HG03469 (cell line): ENCODE results near the gene GAL3ST1.
"Not testable (repeated sequence)": the region's sequence is repeated elsewhere in the genome, so short reads cannot be mapped to it uniquely, and the experiment has no call there.

ENCODE experiments used
- ATAC-seq: cut with Tn5 transposase; IDR thresholded peaks from one replicate; pipeline ENCODE4 v1.9.1; 2021; ENCODE audit warnings: mild to moderate bottlenecking, moderate library complexity, moderate number of reproducible peaks; ENCODE audit not compliant: unreplicated experiment

Gene GAL3ST1

DNA sequence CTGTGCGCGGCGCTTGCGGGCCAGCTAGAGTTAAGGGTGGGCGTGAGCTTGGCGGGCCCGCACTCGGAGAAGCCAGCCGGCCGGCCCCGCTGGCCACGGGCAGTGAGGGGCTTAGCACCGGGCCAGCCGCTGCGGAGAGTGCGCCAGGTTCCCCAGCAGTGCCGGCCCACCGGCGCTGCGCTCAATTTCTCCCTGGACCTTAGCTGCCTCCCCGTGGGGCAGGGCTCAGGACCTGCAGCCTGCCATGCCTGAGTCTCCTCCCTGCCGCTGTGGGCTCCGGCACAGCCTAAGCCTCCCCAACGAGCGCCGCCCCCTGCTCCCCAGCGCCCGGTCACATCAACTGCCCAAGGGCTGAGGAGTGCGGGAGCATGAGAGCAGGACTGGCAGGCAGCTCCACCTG is 22.4 kb upstream of the GAL3ST1 start:
- no peak for ATAC-seq

DNA sequence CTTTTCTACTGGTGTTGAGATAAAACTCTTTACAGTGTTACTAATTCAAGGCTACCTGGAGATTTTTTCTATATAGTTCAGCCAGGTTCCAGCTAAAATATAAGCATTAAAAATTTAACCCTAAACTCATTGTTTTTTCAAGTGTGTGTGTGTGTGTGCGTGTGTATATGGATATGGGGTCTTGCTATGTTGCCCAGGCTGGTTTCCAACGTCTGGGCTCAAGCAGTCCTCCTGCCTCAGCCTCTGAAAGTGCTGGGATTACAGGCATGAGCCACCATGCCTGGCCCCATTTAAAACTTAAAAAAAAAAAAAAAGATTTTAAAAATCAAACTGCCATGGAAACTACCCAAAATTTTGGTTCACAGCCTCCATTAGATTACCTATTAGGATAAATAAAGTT is 21.7 kb upstream of the GAL3ST1 start:
- no peak for ATAC-seq

DNA sequence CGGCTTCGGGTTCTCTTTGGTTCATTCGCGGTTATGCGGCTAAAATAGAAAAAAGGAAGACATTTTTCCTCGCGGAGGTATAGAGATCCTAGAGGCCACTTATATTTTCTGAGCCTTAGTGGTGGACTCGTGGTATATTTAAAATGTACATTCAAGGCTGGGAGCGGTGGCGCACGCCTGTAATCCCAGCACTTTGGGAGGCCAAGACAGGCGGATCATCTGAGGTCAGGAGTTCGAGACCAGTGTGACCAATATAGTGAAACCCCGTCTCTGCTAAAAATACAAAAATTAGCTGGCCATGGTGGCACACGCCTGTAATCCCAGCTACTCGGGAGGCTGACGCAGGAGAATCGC is 17.9 kb upstream of the GAL3ST1 start:
- ATAC-seq = not testable (repeated sequence)

DNA sequence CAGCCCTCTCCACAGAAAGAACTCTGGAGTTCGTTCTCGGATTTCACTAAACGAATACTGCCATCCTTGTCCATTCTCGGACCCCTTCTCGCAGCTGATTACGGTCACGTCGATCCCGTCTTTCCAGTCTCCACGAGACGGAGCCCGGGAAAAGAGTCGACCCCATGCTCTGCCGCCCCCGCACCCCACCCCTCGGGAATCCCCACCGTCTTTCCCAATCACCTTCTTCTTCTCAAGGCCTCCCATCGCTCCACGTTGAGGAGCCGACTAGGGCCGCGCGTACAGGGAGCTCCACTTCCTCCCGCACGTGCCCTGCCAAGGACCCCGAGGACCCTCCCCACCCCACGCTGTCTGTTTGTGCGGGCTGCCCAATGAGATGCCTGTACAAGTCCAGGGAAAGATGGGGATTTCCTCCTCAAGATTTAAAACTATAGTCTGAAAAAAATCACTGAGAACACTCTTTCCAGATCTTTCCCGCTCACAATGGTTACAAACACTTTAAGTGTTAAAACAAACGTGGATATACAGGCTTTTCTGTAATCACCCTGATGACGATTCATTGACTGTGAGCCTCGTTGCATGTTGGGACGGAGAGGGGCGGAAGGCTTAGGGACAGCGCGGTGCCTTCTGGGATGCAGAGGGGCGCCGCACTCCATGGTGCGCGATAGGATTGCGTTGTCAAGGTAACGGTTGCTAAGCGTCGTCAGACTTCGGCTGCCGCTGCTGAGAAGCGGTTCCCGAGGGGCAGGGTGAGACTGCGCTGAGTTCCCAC is 17.3 kb upstream of the GAL3ST1 start, which contains the start of gene PES1:
TSS of gene PES1 (minus strand) at position 323 of the 772 bp plus-strand sequence. CDS start at position 246, 77 bp downstream.
- ATAC-seq = peak; percentile 88

DNA sequence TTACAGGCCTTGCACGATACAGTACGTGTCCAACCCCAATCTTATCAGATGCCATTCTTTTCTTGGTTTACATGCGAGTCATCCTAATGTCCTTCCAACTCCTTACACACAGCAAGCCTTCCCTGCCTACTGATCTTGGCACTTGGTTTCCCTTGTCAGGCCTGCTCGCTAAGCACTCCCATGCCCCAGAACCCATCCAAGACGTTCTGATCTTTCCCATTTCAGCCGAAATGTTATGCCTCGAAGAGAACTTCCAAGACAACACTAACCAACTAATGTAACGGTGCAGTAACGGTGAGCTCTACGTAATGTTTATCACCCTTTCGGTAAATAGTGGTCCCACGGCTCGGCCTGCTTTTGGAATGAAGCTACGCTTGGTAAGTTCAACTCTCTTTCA is 16.7 kb upstream of the GAL3ST1 start:
- no peak for ATAC-seq

DNA sequence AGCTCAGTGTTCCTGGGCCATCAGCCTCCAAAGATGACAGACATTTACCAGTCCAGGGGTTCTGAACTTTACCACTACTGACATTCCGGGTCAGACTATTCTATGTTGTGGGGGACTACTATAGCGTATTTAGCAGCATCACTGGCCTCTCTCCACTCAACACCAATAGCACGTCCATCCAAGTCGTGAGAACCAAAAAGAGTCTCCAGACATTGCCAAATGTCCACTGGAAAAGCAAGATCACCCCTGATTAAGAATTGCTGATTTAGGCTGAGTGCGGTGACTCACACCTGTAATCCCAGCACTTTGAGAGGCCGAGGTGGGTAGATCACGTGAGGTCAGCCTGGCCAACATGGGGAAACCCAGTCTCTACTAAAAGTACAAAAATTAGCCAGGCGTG is 11.9 kb upstream of the GAL3ST1 start:
- no peak for ATAC-seq

DNA sequence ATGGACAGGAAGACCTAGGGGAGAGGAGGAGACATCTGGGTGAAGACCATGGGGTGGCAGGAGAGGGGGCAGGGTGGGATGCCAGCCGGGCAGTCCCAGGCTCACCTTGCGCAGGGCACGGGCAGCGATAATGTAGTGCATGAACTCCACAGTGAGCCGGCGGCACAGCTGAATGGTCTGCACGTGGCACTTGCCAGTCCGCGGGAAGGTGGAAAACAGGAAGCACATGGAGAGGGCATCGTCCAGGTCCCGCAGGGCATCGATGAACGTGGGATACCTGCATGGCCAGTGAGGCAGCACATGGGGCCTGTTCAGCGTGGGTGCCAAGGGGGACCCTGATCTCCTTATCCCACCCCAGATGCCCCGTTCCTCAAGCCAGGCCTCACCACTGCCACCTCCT is 10.0 kb upstream of the GAL3ST1 start:
- ATAC-seq = no peak

DNA sequence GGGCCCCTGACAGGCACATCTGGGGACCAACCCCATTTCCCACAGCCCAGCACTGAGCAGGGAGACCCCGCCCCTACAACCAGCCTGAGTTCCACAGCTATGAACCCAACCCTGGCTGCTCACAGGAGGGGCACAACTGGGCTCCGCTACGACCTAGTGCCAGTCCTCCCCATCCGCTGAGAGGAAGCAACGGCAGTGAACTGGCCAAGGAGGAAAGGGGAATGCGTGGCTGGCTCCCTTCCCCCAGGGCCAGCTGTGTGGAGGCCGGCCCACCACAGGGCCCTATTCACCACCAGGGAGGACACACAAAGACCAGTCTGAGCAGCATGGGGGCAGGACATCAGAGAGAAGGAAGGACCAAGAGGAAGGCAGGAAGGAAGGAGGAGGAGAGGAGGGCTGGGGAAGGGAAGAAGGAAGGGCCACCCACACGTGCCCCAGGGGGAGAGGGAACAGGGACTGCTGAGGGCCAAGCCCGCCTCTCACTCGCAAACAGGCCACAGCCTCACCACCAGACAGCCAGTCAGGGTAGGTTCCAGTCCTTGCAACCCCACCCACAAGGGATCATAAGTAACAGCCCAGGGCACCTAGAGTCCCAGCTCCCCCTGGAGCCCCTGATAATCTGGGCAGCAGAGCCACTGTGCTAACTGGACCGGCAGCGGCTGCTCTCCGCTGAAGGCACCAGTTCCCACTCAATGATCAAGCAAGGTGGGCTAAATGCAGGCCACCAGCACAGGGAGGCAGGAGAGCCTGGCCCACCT is 8.5 kb upstream of the GAL3ST1 start:
- no peak for ATAC-seq

DNA sequence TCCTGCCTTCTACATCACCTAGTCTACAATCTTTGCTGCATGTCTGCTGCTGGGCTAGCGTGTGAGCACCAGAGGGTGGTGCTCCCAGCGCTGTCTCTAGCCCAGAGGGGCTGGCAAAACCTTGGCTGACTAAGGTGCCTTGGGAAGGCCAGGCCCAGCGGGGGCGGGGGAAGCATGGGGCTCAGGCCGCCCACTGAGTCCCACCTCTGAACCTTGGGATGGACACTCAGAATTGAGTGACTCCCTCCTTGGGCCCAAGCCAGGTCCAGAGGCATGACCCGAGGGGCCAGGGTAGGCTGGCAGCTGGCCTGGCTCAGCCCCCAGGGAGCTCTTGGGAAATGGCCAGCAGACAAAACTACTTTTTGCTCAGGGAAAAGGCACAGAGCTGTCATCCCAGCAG is 7.6 kb upstream of the GAL3ST1 start:
- ATAC-seq = no peak

DNA sequence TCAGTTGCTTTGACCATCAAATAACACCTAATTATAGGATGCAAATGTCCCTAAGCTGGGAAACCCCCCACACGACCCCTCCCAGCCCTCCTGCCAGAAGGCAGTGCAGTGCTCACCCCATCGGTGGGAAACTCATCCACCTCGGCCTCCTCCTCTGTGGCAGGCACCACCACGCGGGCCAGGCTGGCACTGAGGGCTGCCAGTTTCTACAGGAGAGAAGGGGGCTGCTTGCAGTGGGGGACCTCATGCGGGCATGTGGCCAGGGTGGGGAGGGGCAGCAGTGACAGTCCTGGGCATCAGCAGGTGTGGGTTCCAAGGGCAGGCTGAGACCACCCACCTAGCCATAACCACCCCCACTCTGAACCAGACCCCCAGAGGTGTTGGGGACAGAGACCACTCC is 6.4 kb upstream of the GAL3ST1 start:
- no peak for ATAC-seq

DNA sequence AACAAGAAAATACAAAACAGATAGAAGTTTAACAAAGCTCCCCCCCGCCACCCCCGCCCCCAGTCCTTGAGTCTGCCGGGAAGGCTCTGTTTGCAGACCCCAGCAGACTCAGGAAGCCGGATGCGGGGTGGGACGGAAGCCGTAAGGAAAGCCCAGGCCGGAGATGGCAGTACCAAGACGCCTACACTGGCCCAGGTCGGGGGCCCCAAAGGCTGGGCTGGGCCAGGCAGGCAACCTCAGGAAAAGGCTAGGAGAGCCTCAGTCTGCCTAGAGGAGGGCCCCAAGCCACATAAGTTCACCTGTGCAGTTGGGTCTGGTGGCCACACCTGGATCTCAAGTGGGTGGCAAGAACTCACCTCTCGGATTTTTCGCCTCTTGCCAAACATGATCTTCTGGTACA is 4.0 kb upstream of the GAL3ST1 start:
- no peak for ATAC-seq

DNA sequence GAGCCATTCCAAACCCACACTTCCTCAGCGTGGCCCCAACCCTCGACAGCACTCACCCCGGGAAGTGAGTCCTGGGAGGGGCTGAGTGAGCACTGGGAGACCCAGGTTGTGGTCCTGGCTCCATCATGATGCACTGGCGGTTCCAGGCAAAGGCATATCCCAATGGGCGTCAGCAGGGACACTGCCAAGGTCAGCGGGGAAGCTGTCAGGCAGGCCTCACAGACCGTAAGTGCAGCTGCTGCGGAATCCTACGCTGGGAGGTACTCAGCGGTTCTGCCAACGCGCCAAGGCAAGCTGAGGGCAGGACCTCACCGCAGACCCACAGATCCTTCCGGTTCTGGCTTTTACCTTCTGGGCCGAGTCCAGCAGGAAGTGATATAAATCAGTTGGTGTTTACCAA is 1.4 kb upstream of the GAL3ST1 start:
- ATAC-seq = no peak

DNA sequence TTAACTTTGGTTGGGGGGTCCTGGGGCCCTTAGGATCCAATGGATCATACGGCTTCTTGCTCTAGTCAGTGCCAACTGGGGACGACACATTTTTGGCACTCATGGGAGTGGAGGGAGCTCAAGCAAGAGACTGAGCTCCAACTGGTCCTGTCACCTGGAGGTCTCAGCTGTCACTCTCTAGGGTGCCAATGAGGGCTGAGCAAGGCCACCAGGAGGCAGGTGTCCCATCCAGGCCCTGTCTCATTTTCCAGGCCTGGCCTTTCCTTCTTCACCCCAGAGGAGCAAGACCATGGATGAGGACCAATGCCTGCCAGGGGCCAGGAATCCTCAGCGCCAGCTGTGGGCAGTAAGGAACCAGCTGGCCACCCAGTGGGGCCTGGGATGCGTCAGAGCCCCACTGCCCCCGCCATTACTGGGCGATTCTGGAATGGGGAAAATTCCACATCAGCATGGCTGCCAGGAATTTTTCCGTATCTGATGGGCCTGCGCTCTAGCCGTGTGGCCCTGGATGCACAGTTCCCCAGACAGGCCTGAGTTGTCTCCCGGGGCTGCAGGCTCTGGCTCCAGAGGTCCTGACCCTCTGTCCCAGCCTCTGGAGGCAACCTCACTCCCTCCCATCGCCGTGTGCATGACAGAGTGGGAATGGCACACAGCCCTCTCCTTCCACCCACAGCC is 669 bp upstream of the GAL3ST1 start:
- no peak for ATAC-seq

DNA sequence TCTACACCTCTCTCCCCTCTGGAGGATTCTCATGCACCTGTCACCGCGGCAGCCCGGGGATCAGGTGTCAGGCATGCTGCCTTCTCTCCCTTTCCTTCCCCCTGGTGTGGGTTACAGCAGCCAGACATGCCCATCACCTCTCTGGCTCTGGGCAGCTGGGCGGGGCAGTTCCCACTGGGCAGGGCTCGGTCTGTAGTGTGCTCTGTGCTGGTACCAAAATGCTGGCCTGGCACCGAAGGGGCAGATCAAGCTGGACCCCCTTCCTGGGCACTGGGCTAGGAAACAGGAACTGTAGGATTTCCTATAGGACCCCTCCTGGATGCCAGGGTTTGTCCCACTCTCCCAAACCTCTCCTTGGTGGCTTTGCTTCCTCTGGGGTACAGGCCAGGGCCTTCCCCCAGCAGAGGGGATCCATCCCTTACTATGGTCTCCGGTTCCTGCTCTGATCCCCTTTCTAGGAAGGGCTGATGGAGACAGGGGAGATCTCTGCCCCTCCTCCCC is 821 bp downstream of the GAL3ST1 start:
- ATAC-seq = no peak

DNA sequence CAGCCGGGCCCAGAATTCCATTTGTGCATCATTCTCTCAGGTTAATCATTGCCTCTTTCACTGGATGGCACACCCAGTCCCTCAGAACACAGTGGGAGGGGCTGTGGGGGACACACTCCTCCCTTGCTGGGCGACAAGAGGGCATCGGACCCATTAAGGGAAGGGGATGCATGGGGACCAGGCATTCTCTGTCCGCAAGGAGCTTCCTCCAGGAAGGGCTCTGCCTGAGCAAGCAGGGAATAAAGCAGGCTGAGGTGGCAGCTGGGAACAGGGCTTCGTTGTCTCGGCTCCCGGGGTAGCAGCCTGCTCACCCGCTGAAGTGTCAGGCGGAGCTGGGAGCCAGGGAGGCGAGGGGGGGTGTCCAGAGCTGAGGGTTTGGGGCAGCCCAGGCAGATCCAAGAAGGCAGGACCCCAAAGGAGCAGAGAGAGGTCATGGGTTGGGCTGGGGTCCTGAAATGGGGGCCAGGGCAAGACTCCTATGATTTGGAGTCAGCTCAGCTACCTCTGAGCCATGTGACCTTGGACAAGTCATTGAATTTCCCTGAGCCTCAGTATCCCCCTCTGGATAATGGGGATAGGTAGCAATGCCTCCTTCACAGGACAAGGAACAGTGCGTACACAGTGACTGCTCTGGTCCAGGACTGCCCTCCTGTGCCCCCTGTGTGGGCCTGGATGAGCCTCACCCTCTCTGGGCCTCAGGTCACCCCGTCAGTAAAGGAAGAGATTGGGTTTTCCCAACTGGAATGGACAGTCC is 1.4 kb downstream of the GAL3ST1 start:
- ATAC-seq = no peak

DNA sequence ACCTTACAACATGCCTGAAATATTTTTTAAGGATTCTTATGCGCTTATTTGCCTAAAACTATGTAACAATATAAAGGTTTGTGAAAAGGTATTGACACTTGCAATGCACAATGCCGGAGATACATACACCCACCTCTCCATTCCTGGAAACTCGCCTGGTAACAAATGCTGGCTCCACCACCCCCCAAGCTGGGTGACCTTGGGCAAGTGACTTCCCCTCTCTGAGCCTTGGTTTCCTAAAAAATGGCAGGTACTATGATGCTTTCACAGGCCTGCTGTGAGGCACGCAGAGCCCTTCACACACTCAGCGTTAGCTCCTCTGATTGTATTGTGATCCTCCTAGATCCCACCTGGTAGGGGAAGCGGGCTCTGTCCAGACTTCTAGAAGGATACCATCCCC is 2.3 kb downstream of the GAL3ST1 start:
- no peak for ATAC-seq

DNA sequence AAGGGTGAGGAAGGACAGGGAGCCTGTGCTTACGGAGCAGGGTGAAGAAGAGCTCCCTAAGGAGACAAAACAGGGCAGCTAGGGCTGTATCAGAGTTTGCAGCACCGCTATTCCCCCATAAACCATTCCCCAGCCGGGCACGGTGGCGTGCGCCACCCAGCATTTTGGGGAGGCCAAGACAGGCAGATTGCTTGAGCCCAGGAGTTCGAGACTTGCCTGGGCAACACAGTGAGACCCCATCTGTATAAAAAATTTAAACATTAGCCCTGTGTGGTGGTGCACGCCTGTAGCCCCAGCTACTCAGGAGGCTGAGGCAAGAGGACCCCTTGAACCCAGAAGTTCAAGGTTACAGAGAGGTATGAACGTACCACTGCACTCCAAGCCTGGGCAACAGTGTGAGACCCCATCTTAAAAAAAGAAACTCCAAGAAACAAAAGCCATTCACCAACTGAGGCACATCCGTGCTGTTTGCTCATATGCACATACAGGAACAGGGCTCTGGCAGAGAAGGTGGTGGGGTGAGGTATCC is 4.7 kb downstream of the GAL3ST1 start:
- no peak for ATAC-seq

DNA sequence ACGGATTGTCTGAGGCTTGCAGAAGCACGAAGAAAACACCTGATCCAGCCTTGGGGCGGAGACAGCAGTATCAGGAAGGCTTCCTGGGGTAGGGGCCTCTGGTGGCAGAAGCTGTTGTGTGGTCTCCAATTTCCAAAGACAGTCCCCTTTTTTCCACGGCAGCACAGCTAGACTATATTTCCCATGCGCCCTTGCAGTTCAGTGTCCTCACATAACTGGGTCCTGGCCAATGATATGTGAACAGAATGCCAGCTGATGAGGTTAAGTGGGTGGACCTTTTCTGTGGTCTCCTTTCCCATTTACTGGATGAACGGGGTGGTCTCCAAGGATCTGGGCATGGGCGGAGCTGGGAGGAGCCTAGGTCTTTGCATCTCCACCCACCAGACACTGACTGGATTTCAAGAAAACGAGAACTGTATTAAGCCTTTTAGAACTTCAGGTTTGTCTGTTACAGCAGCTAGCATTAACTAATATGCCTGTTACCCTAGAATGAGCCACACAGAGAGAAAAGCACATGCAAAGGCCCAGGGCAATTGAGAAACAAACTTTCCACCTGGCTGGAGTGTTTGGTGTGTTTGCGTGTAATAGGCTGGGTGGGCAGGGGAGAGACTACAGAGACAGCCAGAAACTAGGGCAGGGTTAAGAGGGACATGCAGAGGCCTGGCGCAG is 6.2 kb downstream of the GAL3ST1 start:
- ATAC-seq = no peak

DNA sequence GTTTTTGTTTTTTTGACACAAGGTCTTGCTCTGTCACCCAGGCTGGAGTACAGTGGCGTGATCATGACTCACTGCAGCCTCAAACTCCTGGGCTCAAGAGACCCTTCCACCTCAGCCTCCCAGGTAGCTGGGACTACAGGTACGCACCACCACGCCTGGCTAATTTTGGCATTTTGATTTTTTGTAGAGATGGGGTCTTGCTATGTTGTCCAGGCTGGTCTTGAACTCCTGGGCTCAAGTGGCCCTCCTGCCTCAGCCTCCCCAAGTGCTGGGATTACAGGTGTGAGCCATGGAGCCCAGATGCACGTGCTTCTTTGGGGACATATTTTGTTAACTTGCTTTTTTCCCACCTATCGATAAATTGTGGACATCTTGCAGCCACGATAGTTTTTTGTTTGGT is 7.2 kb downstream of the GAL3ST1 start:
- not testable (repeated sequence) for ATAC-seq

DNA sequence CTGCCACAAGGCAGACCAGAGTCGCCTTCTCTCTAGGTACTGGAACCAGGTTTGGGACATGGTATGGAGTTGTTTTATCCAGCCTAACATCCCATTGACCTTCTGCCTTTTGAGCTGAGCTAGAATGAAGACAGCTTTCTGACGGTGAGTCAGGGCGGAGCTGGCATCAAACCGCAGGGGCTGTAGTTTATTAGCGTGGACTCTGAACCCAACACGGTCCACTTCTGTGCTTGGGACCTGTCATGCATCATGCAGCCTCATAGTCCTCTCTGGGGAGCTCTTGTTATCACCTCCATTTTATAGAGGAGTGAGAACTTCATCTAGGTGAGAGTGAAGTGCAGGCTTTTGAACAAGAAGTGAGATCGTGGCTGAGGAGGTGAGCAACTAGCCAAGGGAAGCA is 8.3 kb downstream of the GAL3ST1 start:
- no peak for ATAC-seq
